Stimulated activated CD4-positive, alpha-beta T cell treated with anti-CD3 and anti-CD28 coated beads, Interleukin-1b, Interleukin-23, amount 100 ng/mL, for 48 hours (primary cell): ENCODE measurements around the gene CIZ1.
A peak's percentile ranks its signal among the peaks of the same experiment; 100 is the strongest.

Experiments used
- DNase-seq: peaks from one replicate; pipeline ENCODE4 v3.0.0-alpha.2; 2020

Gene CIZ1

DNA sequence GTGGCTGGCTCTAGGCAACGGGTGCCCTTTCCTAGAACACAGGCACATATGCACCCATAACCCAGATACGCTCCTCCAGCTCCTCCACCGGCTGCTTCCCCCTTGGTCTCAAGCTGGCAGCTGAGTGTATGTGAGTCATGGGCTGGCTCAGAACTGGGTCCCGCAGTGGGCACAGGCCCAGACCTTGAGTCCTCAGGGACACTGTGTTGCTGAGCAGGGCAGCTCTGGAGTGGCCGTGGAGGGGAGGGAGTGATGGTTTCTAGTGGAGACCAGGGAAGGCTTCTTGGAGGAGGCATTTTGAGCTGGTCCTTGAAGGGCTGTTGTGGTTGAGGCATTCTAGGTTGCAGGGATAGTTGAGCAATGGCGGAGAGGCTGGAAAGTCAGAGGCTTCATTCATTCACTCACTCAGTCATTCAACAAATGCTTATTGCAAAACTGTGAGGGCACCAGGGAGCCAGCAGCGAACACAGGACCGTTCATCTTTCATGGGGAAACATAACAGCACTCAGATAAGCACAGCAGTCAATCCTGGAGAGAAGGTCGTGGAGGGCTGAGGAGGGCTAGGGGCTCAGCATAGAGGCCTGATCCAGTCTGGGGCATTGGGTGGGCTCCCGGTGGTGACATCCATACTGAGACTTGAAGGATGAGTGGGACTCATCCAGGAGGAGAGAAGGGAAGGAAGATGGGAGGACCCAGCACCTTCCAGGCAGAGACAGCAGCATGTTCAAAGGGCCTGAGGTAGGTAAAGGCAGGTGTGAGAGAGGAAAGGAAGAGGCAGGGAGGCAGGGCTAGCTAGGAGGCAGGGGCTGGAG, 29.0 kb downstream of the CIZ1 start:
- DNase-seq: no peak

- DNase-seq: no peak
These were observed 30.0 kb downstream of the CIZ1 start for GRCh38 chr9:128161215-128161902.

DNA sequence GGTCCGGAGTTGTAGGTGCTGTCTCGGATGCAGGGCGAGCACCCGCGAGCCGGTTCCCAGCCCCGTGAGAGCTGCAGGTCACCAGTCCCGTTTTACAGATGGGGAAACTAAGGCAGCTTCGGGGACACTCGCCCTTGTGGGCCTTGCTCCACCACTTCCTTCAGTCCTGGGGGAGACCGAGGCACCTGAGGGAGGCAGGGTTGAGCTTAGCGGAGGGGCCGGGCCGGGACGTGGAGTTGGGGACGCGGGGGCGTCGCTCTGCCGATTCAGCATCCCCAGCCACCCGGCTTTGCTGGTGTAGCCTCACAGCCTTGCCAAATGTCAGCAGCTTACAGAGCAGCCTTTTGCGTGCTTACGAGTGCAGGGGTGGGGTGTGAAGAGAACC, 30.8 kb downstream of the CIZ1 start:
- peak; percentile 57 for DNase-seq

- peak; percentile 94 for DNase-seq
These were observed 31.4 kb downstream of the CIZ1 start, which contains the start of gene BBLN for GRCh38 chr9:128159784-128160602. Gene BBLN, plus strand, starts transcription at chr9:128160265. Its CDS starts 143 bp downstream, at chr9:128160408.

DNA sequence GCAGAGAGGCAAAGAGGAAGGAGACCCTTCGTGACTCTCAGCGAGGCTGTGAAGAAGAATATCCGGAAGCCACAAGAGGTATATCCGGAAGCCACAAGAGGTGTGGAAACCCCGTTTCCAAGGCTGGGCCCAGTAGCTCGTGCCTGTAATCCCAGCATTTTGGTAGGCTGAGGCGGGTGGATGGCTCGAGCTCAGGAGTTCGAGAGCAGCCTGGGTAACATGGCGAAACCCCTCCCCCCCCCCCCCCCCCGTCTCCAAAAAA, 31.9 kb downstream of the CIZ1 start:
- DNase-seq: peak; percentile 51

GRCh38 chr9:128155736-128156500, 35.5 kb downstream of the CIZ1 start:
- DNase-seq: no peak

- no peak for DNase-seq
These were observed 37.3 kb downstream of the CIZ1 start for GRCh38 chr9:128153947-128154695.

- no peak for DNase-seq
These were observed 38.1 kb downstream of the CIZ1 start for GRCh38 chr9:128153060-128153946.

DNA sequence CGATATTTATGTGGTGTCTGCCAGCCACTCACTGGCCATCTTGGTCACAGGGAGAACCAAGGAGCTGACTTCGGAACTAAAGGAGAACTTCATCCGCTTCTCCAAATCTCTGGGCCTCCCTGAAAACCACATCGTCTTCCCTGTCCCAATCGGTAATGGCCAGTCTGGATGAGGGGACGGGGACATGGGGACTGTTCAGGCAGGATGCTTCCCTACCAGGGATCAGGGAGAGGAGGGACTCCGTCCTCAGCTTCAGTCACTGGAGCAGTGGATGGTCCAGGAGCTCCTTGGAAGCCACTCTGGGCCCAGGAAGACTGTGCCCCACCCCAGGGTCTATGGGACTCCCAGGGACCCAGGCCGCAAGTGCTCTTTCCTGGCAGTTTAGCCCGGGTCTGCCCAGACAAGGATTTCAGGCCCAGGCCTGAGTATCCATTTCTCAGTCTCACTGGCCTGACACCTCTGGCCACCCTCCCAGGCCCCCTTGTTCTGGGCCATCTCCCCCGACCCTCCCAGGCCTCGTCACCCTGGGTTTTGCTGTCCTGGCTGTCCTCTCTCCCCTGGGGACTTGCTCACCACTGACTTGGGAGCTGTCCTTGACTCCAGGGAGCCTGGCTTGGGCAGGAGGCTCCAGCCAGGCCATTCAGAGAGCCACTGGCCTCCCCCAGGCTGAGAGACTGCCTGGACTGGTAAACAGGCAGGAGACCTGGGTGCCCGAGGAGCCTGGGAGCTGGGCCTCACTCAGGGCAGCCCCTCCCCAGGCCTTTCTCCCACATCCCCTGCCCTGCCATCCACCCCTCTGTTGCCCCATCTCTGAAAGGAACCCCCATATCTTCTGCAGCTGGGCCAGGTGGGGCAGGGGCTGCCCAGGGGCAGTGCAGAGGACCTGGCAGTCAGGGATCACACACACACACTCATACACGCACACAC, 39.0 kb downstream of the CIZ1 start:
- DNase-seq: no peak

DNA sequence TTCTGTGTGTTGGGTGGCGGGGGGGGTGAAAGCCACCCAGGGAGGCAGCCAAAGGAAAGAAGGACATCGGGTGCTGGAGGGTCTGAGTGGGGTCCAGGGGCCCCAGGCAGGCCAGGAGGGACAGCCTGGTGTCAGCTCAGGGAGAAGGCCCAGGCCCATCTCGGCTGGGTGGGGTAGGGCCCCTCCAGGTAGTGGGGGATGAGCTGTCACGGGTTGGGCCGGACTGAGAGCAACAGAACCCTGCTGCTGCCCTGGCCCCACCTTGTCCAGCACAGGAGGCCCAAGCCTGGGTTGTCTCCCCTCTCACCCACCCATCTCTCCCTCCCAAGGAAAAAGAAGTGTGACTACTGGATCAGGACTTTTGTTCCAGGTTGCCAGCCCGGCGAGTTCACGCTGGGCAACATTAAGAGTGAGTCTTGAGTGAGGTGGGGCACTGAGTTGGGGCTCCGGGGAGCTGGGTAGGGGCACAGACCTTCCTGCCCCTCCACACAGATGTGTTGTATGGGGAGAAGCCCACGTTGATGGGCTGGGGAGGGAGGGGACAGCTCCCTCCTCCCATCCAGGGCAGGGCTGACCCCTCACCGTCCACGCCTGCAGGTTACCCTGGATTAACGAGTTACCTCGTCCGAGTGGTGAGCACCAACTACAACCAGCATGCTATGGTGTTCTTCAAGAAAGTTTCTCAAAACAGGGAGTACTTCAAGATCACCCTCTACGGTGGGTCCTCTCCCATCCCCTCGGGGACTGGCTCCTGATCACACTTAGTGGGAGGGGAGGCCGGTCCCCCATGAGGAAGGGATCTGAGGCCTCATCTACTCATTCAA, 39.9 kb downstream of the CIZ1 start:
- no peak for DNase-seq

DNA sequence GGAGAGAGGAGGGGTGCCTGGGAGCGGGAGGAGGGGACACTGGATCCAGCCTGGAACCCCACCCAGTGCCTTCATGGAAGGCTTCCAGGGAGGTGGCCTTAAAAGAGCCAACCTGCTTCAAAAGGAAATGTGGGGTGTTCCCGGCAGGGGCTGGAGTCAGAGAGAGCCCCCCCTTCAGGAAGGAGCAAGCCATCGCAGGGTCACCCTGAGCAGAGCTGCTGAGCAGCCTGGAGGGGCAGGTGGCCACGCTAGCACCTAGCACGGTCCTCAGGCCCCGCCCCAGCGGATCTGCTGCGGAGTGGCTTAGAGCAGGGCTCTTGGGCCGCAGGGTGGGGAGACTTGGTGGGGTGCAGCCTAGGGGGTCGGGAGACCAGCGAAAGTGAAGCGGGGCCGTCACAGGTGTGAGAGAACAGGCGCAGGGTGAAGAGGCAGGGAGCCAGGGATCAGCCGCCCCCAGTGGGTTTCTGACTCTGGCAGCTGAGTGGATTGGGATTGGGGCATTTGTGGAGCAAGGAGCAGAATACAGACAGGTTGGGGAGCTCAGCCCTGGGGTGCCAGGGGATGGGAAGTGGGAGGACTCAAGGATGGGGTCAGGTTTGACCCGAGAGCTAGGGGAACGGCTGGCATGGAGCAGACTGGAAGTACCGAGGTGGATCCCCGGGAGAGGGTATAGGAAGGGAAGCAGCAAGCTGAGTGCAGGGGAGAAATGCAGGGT, 40.6 kb downstream of the CIZ1 start:
- no peak for DNase-seq

DNA sequence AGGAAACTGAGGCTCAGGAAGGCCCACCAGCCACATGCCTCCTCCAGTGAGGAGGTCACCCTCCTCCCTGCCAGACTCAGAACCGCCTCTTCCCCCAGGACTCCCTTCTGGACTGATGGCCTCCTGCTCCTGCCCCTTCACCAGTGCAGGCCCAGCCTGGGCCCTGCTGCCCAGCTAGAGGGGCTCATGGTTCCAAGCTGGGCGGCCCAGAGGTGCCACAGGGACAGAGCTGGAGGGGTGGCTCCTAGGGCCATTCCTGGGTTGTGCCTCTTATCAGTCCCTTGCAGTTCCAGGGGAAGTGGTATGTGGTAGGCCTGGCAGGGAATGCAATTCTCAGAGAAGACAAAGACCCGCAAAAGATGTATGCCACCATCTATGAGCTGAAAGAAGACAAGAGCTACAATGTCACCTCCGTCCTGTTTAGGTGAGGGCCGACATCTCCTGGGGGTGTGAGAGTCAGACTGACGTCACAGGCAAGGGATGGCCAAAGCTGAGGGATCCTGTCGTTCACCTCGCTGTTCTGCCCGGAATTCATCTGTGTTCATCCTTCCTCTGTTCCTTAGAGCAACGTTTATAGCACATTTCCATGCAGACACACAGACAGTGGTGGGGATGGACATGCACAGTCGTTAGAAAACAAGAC, 41.3 kb downstream of the CIZ1 start:
- no peak for DNase-seq

DNA sequence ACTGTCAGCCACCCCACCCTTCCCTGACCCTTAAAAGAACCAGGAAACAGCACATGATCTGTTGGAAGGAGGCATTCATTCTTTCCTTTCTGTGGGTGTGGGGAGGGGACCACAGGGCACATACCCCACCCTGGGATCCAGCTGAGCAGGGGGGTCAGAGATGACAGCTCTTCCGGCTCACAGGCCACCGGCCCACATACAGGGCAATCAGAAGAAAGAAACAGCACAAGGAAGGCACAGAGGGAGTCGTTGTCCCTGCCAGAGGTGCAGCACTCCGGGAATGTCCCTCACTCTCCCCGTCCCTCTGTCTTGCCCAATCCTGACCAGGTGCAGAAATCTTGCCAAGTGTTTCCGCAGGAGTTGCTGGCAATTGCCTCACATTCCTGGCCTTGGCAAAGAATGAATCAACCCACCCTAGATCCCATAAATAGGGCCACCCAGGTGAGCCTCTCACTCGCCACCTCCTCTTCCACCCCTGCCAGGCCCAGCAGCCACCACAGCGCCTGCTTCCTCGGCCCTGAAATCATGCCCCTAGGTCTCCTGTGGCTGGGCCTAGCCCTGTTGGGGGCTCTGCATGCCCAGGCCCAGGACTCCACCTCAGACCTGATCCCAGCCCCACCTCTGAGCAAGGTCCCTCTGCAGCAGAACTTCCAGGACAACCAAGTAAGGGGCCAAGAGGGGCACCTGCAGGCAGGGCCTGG, 42.2 kb downstream of the CIZ1 start, which contains the start of gene LCN2:
LCN2 (plus strand) TSS at position 453 of the 701 bp plus-strand sequence; CDS start at position 526, 73 bp downstream.
- no peak for DNase-seq

GRCh38 chr9:128148509-128149000, 42.8 kb downstream of the CIZ1 start:
- no peak for DNase-seq

GRCh38 chr9:128146591-128147120, 44.7 kb downstream of the CIZ1 start:
- DNase-seq: no peak

DNA sequence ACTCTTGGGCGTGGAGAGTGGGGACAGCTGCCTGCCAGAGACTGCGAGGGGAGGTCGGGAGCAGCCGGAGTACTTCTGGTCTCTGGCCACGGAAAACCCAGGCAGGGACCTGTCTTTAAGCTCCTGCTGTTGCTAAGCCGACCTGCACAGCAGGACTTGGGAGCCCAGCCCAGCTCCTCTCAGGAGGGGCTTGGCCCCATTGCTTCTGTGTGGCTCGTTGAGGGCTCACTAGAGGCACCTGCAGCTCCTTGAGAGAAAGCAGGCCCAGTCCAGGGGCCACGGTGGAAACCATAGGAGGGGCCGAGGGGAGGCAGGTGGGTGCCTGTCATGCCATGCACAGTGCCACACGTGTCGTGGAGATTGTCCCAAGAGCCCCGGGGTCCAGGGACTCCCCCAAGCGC, 45.4 kb downstream of the CIZ1 start:
- no peak for DNase-seq

DNA sequence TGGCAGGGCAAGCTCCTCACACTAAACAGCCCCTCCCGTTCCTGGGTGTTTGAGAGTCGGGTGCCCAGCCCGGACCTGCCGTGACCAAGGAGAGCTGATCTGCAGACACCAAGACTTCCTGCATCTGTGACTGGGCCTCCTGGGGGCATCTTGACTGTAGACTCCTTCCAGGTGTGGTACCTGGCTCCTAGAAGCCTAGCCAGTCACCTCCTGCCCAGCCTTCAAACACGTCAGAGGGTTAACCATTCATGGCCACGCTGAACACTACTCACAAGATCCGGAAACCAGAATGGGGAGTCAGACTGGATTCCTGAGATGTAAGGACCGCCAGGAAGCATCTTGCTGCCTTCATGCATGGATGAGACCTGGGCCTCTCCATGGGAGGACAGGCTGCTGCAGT, 45.8 kb downstream of the CIZ1 start:
- DNase-seq: no peak
